Lower leg skin (tissue), 4 donors: ENCODE measurements around the gene TTC16. TPM values are rescaled to one million over a fixed set of nuclear protein-coding genes. Genes with fewer than 3 reads are reported as not detected.

Source experiments
- DNase-seq, 2 donors: peaks; one replicate each; pipeline ENCODE4 v3.0.0-alpha.2; 2019; ENCODE audit warnings: low spot score in 2 of 2
- H3K4me3 ChIP-seq: fragments of 200-600 bp; sonication (generic); 2 replicates; pipeline ENCODE4 v1.5.1; 2017; ENCODE audit warnings: mild to moderate bottlenecking, low read depth; ENCODE audit not compliant: poor library complexity, severe bottlenecking
- POLR2A ChIP-seq, 2 donors: fragments of 450-650 bp; IDR thresholded peaks; one replicate each; pipeline ENCODE4 v1.6.1; 2016 to 2017; ENCODE audit warnings: antibody characterized with exemption in 2 of 2, mild to moderate bottlenecking in 1 of 2, moderate library complexity in 1 of 2
- whole genome bisulfite sequencing, 2 donors: methylation state at CpG; one replicate each; pipeline ENCODE4 v1.1.5; 2018; 5-methylcytosine and 5-hydroxymethylcytosine counted together
- intact Hi-C: fragments of 100-400 bp; cut with DNase I; formaldehyde crosslinking; loops from one replicate; pipeline ENCODE4 v1.15.0; 2023; ENCODE audit warnings: low total_unique reads
- total RNA-seq, 4 donors: library from RNA; depleted of rRNA; stranded (reverse); fragments of >200 nt; gene quantifications; one replicate each; pipeline ENCODE4 v1.1.0, GENCODE V29; 2016
- TF ChIP-seq, protein P1 (sequence below), 3 donors: fragments of 450-650 bp; IDR thresholded peaks; one replicate each; pipeline ENCODE4 v1.5.1; 2016; ENCODE audit warnings: antibody characterized with exemption in 3 of 3, mild to moderate bottlenecking in 3 of 3, moderate library complexity in 2 of 3

Gene TTC16
- total RNA-seq, 4 donors from 2014 or later: 0.25 TPM; not detected in 3

- TF ChIP-seq POLR2A (IDR thresholded peaks at IDR 0.05): no peak
- TF ChIP-seq, protein P1, sequence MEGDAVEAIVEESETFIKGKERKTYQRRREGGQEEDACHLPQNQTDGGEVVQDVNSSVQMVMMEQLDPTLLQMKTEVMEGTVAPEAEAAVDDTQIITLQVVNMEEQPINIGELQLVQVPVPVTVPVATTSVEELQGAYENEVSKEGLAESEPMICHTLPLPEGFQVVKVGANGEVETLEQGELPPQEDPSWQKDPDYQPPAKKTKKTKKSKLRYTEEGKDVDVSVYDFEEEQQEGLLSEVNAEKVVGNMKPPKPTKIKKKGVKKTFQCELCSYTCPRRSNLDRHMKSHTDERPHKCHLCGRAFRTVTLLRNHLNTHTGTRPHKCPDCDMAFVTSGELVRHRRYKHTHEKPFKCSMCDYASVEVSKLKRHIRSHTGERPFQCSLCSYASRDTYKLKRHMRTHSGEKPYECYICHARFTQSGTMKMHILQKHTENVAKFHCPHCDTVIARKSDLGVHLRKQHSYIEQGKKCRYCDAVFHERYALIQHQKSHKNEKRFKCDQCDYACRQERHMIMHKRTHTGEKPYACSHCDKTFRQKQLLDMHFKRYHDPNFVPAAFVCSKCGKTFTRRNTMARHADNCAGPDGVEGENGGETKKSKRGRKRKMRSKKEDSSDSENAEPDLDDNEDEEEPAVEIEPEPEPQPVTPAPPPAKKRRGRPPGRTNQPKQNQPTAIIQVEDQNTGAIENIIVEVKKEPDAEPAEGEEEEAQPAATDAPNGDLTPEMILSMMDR (IDR thresholded peaks at IDR 0.05): no peak
- H3K4me3 ChIP-seq: no peak overlapping the region
- no peak for DNase-seq
- 76% methylated on average over 12 of the region's 12 CpGs for WGBS, 2 donors
- intact Hi-C loops: no loop called here
Measured at GRCh38 chr9:127722055-127722745, 6.3 kb downstream of the TTC16 start.

GRCh38 chr9:127723013-127723412 lies 7.1 kb downstream of the TTC16 start:
- no peak overlapping the region for H3K4me3 ChIP-seq
- WGBS, 2 donors: 64 to 83% methylated on average over 11 to 13 of the region's 13 CpGs
- no peak for TF ChIP-seq POLR2A (IDR thresholded peaks at IDR 0.05)
- TF ChIP-seq, protein P1 (IDR thresholded peaks at IDR 0.05): no peak
- intact Hi-C loops: no loop called here
- DNase-seq: no peak

DNA sequence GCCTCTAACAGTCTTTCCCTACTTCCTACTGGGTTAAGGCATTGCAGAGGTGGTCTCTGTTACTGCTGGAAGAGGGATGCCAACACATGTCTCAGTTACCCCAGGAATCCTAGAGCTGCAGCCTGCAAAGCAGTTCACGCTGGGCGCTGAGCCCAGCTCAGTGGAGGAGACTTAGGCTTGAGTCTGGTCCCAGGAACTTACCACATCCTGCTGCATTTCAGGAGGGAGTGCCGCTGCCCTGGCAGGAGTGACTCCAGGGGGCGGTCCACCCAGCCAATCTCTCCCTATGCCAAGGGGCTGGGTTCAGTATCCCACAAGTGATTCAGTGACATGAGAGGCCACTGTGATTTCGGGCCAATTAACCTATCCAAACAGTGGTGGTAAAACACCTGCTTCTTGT lies 7.6 kb downstream of the TTC16 start:
- TF ChIP-seq, protein P1 (IDR thresholded peaks at IDR 0.05): no peak
- TF ChIP-seq POLR2A (IDR thresholded peaks at IDR 0.05): no peak
- intact Hi-C loops: no loop called here
- DNase-seq: no peak
- H3K4me3 ChIP-seq: no peak overlapping the region
- 44 to 68% methylated on average over 5 of the region's 5 CpGs for WGBS, 2 donors

DNA sequence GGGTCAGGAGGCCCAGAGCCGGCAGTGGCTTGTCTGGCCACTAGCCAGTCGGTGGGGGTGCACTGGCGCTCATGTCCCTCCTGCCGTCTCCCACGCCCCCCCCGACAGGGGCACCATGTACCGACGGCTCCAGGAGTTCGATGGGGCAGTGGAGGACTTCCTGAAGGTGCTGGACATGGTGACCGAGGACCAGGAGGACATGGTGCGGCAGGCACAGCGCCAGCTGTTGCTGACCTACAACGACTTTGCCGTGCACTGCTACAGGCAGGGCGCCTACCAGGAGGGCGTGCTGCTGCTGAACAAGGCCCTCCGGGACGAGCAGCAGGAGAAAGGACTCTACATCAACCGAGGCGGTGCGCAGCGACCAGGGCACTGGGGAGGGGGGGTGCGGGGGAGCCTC lies 8.1 kb downstream of the TTC16 start:
- no peak overlapping the region for H3K4me3 ChIP-seq
- TF ChIP-seq POLR2A (IDR thresholded peaks at IDR 0.05): no peak
- TF ChIP-seq, protein P1 (IDR thresholded peaks at IDR 0.05): no peak
- intact Hi-C loops: no loop called here
- 58 to 62% methylated on average over 23 of the region's 23 CpGs for WGBS, 2 donors
- DNase-seq: no peak

GRCh38 chr9:127726871-127727270 lies 11.0 kb downstream of the TTC16 start:
- TF ChIP-seq, protein P1 (IDR thresholded peaks at IDR 0.05): no peak
- no peak for TF ChIP-seq POLR2A (IDR thresholded peaks at IDR 0.05)
- DNase-seq: no peak
- intact Hi-C loops: no loop called here
- no peak overlapping the region for H3K4me3 ChIP-seq
- 71 to 79% methylated on average over 4 to 7 of the region's 8 CpGs for WGBS, 2 donors

GRCh38 chr9:127728808-127729207 lies 12.9 kb downstream of the TTC16 start:
- no peak for TF ChIP-seq POLR2A (IDR thresholded peaks at IDR 0.05)
- TF ChIP-seq, protein P1 (IDR thresholded peaks at IDR 0.05): no peak
- 87 to 88% methylated on average over 8 of the region's 8 CpGs for WGBS, 2 donors
- DNase-seq: no peak
- H3K4me3 ChIP-seq: no peak overlapping the region
- intact Hi-C loops: no loop called here
